PC-3 (cell line): ENCODE data around the gene AP4S1.

Source experiments
- EZH2 ChIP-seq: fragments of 300-600 bp; sonication (generic); IDR thresholded peaks from one replicate; pipeline ENCODE4 v1.6.1; 2017; ENCODE audit warnings: antibody characterized with exemption, mild to moderate bottlenecking, low read length; ENCODE audit not compliant: unreplicated experiment
- TF ChIP-seq, protein P1 (sequence below): fragments of 300-600 bp; sonication (generic); conservative IDR thresholded peaks from 2 replicates; pipeline ENCODE4 v1.5.1; 2017; ENCODE audit warnings: antibody characterized with exemption, low read depth, mild to moderate bottlenecking, low read length

DNA sequence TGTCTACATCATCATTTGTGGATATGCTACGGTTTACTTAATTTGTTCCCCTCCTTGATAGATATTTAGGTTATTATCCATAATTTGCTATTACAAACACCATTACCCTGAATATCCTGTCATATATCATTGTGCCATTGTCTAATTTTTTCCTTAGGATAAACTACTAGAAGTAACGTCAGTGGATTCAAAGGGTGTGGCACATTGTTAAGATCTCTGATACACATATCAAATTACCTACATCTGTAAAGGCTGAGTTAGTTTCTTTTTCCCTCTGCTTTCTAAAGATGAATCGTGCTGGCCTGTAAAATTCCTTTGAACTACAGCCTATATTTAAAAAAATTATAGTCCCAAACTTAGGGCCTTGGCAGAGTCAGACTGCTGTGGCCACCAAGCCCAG, 54.6 kb downstream of the AP4S1 start:
- TF ChIP-seq, protein P1, sequence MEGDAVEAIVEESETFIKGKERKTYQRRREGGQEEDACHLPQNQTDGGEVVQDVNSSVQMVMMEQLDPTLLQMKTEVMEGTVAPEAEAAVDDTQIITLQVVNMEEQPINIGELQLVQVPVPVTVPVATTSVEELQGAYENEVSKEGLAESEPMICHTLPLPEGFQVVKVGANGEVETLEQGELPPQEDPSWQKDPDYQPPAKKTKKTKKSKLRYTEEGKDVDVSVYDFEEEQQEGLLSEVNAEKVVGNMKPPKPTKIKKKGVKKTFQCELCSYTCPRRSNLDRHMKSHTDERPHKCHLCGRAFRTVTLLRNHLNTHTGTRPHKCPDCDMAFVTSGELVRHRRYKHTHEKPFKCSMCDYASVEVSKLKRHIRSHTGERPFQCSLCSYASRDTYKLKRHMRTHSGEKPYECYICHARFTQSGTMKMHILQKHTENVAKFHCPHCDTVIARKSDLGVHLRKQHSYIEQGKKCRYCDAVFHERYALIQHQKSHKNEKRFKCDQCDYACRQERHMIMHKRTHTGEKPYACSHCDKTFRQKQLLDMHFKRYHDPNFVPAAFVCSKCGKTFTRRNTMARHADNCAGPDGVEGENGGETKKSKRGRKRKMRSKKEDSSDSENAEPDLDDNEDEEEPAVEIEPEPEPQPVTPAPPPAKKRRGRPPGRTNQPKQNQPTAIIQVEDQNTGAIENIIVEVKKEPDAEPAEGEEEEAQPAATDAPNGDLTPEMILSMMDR: no peak
- no peak for TF ChIP-seq EZH2
